Esophagus mucosa (tissue), 1 donor: ENCODE measurements around the gene MIGA2. TPM values are rescaled to one million over a fixed set of nuclear protein-coding genes. Genes with fewer than 3 reads are reported as not detected.

Source experiments
- ATAC-seq: fragments of 200-7000 bp; cut with Tn5 transposase; one replicate; pipeline ENCODE4 v1.9.1; 2020
- total RNA-seq: library from RNA; stranded (reverse); gene quantifications from one replicate; pipeline ENCODE4 v1.2.4, GENCODE V29; 2023
- donor health status: DM: yes; HTN: yes; CAD: no.

Gene MIGA2
- total RNA-seq, 1 donor from 2014 or later: 21.2 TPM

- peak; percentile 15 for ATAC-seq
These were observed 1.9 kb downstream of the MIGA2 start for GRCh38 chr9:129038109-129038852.

- no peak for ATAC-seq
These were observed 3.8 kb downstream of the MIGA2 start for GRCh38 chr9:129040113-129040643.

- ATAC-seq: no peak
These were observed 5.6 kb downstream of the MIGA2 start for GRCh38 chr9:129042016-129042415.

- ATAC-seq: peak; percentile 95
These were observed 16.2 kb downstream of the MIGA2 start for GRCh38 chr9:129052592-129052991.

GRCh38 chr9:129053020-129053419 is 16.6 kb downstream of the MIGA2 start:
- ATAC-seq: no peak

- ATAC-seq: no peak
These were observed 17.9 kb downstream of the MIGA2 start for GRCh38 chr9:129054163-129054851.

- peak; percentile 37 for ATAC-seq
These were observed 22.8 kb downstream of the MIGA2 start for GRCh38 chr9:129058965-129059795.

GRCh38 chr9:129059796-129060785 is 23.7 kb downstream of the MIGA2 start:
- peak; percentile 8 for ATAC-seq

GRCh38 chr9:129060991-129061390 is 24.6 kb downstream of the MIGA2 start:
- ATAC-seq: no peak

GRCh38 chr9:129063061-129063460 is 26.6 kb downstream of the MIGA2 start:
- ATAC-seq: peak; percentile 17

GRCh38 chr9:129064499-129064908 is 28.1 kb downstream of the MIGA2 start:
- ATAC-seq: no peak

GRCh38 chr9:129068110-129068509 is 31.7 kb downstream of the MIGA2 start:
- ATAC-seq: no peak

GRCh38 chr9:129068990-129069861 is 32.8 kb downstream of the MIGA2 start:
- ATAC-seq: peak; percentile 65

GRCh38 chr9:129069862-129070641 is 33.6 kb downstream of the MIGA2 start:
- ATAC-seq: peak; percentile 9

GRCh38 chr9:129070696-129071525 is 34.5 kb downstream of the MIGA2 start:
- ATAC-seq: no peak

GRCh38 chr9:129071526-129072126 is 35.2 kb downstream of the MIGA2 start:
- ATAC-seq: no peak

- ATAC-seq: no peak
These were observed 35.7 kb downstream of the MIGA2 start for GRCh38 chr9:129072171-129072570.

GRCh38 chr9:129073404-129073803 is 37.0 kb downstream of the MIGA2 start:
- no peak for ATAC-seq
